Gastrocnemius medialis (tissue), 4 donors: ENCODE results near the gene INPP5A. TPM values are rescaled to one million over a fixed set of nuclear protein-coding genes. Genes with fewer than 3 reads are reported as not detected.

Experiments used
- ATAC-seq, 2 donors: fragments of 150-250 bp; one replicate each; pipeline ENCODE4 v1.9.1; 2016
- DNase-seq, 2 donors: peaks; one replicate each; pipeline ENCODE4 v3.0.0-alpha.2; 2019
- H3K27ac ChIP-seq, 4 donors: fragments of 200-600 bp; sonication (generic); 1 replicate in 1 of 4; 2 replicates in 3 of 4; pipeline ENCODE4 v1.5.1; 2016 to 2018; ENCODE audit warnings: mild to moderate bottlenecking in 2 of 4, moderate library complexity in 1 of 4
- H3K27me3 ChIP-seq, 3 donors: fragments of 200-600 bp; sonication (generic) in 2 of 3; 1 replicate in 1 of 3; 2 replicates in 2 of 3; pipeline versions ENCODE4 v1.5.1 to v1.6.0; 2016 to 2019; ENCODE audit warnings: mild to moderate bottlenecking in 1 of 3, moderate library complexity in 1 of 3
- H3K36me3 ChIP-seq, 2 donors: fragments of 200-600 bp; sonication (generic) in 1 of 2; one replicate each; pipeline ENCODE4 v1.5.1; 2017 to 2018
- H3K4me1 ChIP-seq, 2 donors: fragments of 200-600 bp; sonication (generic) in 1 of 2; one replicate each; pipeline ENCODE4 v1.5.1; 2016 to 2017; ENCODE audit warnings: mild to moderate bottlenecking in 2 of 2
- H3K4me3 ChIP-seq, 4 donors: fragments of 200-600 bp; sonication (generic) in 3 of 4; 1 replicate in 1 of 4; 2 replicates in 3 of 4; pipeline ENCODE4 v1.5.1; 2016 to 2019; ENCODE audit warnings: mild to moderate bottlenecking in 2 of 4
- H3K9me3 ChIP-seq, 3 donors: fragments of 200-600 bp; sonication (generic) in 2 of 3; 1 replicate in 1 of 3; 2 replicates in 2 of 3; pipeline ENCODE4 v1.5.1; 2016 to 2019
- CTCF ChIP-seq, 5 experiments: fragments of 450-650 bp in 3 of 5; fragments of 200-600 bp in 2 of 5; sonication (generic) in 2 of 5; IDR thresholded peaks in 4 of 5; conservative IDR thresholded peaks in 1 of 5; 1 replicate in 4 of 5; 2 replicates in 1 of 5; pipeline ENCODE4 v1.5.1; 2016 to 2019; ENCODE audit warnings: antibody characterized with exemption in 5 of 5, mild to moderate bottlenecking in 3 of 5, moderate library complexity in 3 of 5
- POLR2A ChIP-seq, 2 donors: fragments of 450-650 bp; IDR thresholded peaks; one replicate each; pipeline ENCODE4 v1.6.1; 2017; ENCODE audit warnings: antibody characterized with exemption in 2 of 2, mild to moderate bottlenecking in 2 of 2, moderate library complexity in 2 of 2
- in situ Hi-C, 4 donors: fragments of 200-750 bp; cut with MboI; loops; one replicate each; pipeline versions ENCODE4 v1.15.0 to v1.8.0; 2017; ENCODE audit warnings: low sequenced_read_pairs in 4 of 4
- intact Hi-C: fragments of 100-400 bp; cut with DNase I; formaldehyde crosslinking; loops from one replicate; pipeline ENCODE4 v1.15.1; 2023; ENCODE audit warnings: low total_unique reads
- total RNA-seq, 4 donors: library from RNA; depleted of rRNA; stranded (reverse); fragments of >200 nt; gene quantifications; one replicate each; pipeline versions ENCODE4 v1.1.0 to v1.2.3, GENCODE V29; 2016

INPP5A gene
- total RNA-seq, 4 donors from 2014 or later = 74.9 to 107 (median 92.4) TPM

GRCh38 chr10:132511121-132512051 is 26.2 kb upstream of the INPP5A start:
- no peak for TF ChIP-seq CTCF (IDR thresholded peaks at IDR 0.05 in 4 of 5, conservative IDR thresholded peaks at IDR 0.05 in 1 of 5)
- no peak for TF ChIP-seq POLR2A (IDR thresholded peaks at IDR 0.05)
- H3K9me3 ChIP-seq = no peaks in the 10 kb centered on the region
- intact Hi-C loops = no loop called here
- peak overlapping the region in 1 of 4 donors; percentile 15 for H3K27ac ChIP-seq
- no peaks in the 10 kb centered on the region for H3K27me3 ChIP-seq
- DNase-seq (peak in 1 of 2 donors; percentile 17), ATAC-seq (no peak)
- H3K36me3 ChIP-seq = no peaks in the 10 kb centered on the region
- no peak overlapping the region for H3K4me3 ChIP-seq
- peaks cover 33 to 36% of the 10 kb centered on the region in 2 donors for H3K4me1 ChIP-seq
- in situ Hi-C loops = loop anchor here in 1 of 4 donors (10.0 kb wide), 1 partner anchor 47 kb away; no protein-coding TSS in a partner anchor

- intact Hi-C loops (no loop called here), in situ Hi-C loops (loop anchor here in 1 of 4 donors (10.0 kb wide), 1 partner anchor 47 kb away; no protein-coding TSS in a partner anchor)
- peaks cover 33 to 39% of the 10 kb centered on the region in 2 donors for H3K4me1 ChIP-seq
These were observed 25.5 kb upstream of the INPP5A start for GRCh38 chr10:132512052-132512442.

GRCh38 chr10:132512693-132513345 is 24.8 kb upstream of the INPP5A start:
- H3K4me1 ChIP-seq = peaks cover 35 to 38% of the 10 kb centered on the region in 2 donors
- peak in 1 of 2 donors; percentile 10 for DNase-seq

More at GRCh38 chr10:132512052-132512442, 25.5 kb upstream of the INPP5A start:
- Histone ChIP-seq H3K36me3 (no peaks in the 10 kb centered on the region), H3K27ac (peak overlapping the region in 1 of 4 donors; percentile 15), H3K27me3 (no peaks in the 10 kb centered on the region), H3K4me3 (no peak overlapping the region), H3K9me3 (no peaks in the 10 kb centered on the region)
- no peak for DNase-seq
- ATAC-seq = no peak
- TF ChIP-seq POLR2A (IDR thresholded peaks at IDR 0.05) (no peak), CTCF (IDR thresholded peaks at IDR 0.05 in 4 of 5, conservative IDR thresholded peaks at IDR 0.05 in 1 of 5) (no peak)

More at GRCh38 chr10:132512693-132513345, 24.8 kb upstream of the INPP5A start:
- ATAC-seq = no peak
- intact Hi-C loops = no loop called here
- in situ Hi-C loops = loop anchor here in 1 of 4 donors (10.0 kb wide), 1 partner anchor 48 kb away; no protein-coding TSS in a partner anchor
- H3K9me3 ChIP-seq = no peaks in the 10 kb centered on the region
- no peaks in the 10 kb centered on the region for H3K27me3 ChIP-seq
- H3K27ac ChIP-seq = no peak overlapping the region
- H3K36me3 ChIP-seq = no peaks in the 10 kb centered on the region
- H3K4me3 ChIP-seq = no peak overlapping the region
- TF ChIP-seq CTCF (IDR thresholded peaks at IDR 0.05 in 4 of 5, conservative IDR thresholded peaks at IDR 0.05 in 1 of 5) (no peak), POLR2A (IDR thresholded peaks at IDR 0.05) (no peak)
